SK-N-SH (cell line): ENCODE results near the gene NDUFS2.

Experiments
- CTCF ChIP-seq: fragments of 200-600 bp; sonication (generic); IDR thresholded peaks from 2 replicates; pipeline ENCODE4 v1.6.1; 2017; ENCODE audit warnings: antibody characterized with exemption, mild to moderate bottlenecking, moderate library complexity
- FOSL2 ChIP-seq: IDR thresholded peaks from 2 replicates; pipeline ENCODE4 v1.4.0; 2012; ENCODE audit warnings: low read depth, mild to moderate bottlenecking, moderate library complexity, borderline replicate concordance
- FOXM1 ChIP-seq: IDR thresholded peaks from 2 replicates; pipeline ENCODE4 v1.4.0; 2012; ENCODE audit warnings: low read depth, mild to moderate bottlenecking
- POLR2AphosphoS5 ChIP-seq: IDR thresholded peaks from 2 replicates; pipeline ENCODE4 v1.6.1; 2012; ENCODE audit warnings: low read depth, low read length
- RAD21 ChIP-seq: IDR thresholded peaks from 2 replicates; pipeline ENCODE4 v1.6.1; 2012; ENCODE audit warnings: mild to moderate bottlenecking, low read length
- USF2 ChIP-seq: fragments of 150-350 bp; IDR thresholded peaks from 2 replicates; pipeline ENCODE4 v1.6.1; 2017; ENCODE audit warnings: antibody characterized with exemption, low read length, low read depth, borderline replicate concordance
- TF ChIP-seq, protein P1 (sequence below): IDR thresholded peaks from 2 replicates; pipeline ENCODE4 v1.4.0; 2012; ENCODE audit warnings: low read depth

- TF ChIP-seq CTCF (no peak), FOSL2 (no peak), FOXM1 (no peak), USF2 (no peak), POLR2AphosphoS5 (no peak), RAD21 (no peak)
- TF ChIP-seq, protein P1, sequence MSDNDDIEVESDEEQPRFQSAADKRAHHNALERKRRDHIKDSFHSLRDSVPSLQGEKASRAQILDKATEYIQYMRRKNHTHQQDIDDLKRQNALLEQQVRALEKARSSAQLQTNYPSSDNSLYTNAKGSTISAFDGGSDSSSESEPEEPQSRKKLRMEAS: no peak
Measured at GRCh38 chr1:161228032-161228431, 25.9 kb downstream of the NDUFS2 start.
